ENCODE data around the gene COX14. TPM values are rescaled to one million over a fixed set of nuclear protein-coding genes. Genes with fewer than 3 reads are reported as not detected.
A peak's percentile ranks its signal among the peaks of the same experiment; 100 is the strongest.

Gene COX14
- total and polyA plus RNA-seq, 10 of the 15 experiments (the other 5 are each of a cell fraction or from before 2014, with no cell fraction given): 44.6 to 361 (median 120) TPM

DNA sequence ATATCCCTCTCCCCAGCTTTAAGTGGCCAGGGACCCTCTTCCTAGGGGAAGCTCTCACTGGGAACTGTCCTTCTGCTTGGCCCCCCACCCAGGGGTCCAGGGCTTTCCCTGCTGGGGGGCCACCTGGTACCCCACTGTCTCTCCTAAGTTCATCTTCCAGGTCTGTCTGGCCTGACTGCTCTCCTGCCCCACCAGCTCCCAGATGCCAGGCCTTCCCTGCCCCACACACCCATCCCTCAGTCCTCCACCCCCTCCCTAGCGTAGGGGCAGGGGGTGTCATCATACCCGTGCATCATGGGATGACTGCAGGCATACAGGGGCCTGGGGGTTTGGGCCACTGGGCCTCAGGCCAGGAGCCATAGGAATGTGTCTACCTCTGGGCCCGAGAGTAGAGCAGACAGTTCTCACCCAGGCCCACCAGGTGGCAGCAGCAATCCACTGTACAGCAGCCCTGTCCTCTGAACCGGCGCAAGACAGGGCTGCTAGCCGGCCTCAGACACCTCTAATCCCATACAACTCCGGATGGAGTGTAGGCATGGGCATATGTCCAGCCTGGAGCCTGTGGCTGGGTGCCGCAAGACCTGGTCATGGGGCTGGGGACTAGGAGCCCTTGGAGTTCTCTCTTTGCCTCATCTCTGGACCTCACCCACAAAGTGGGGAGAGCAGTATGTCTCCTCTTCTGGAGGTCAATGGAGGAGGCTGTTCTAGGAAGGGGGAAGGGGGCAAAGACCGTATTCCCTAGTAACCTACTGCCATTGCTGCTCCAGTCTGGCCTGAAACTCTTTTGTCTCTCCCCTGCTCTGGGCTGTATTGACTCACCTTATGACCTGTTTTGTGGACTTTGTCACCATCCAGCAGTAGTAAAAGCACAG lies 36.9 kb upstream of the COX14 start:
- ChIA-PET CTCF (interaction anchor here (0.8 to 5.3 kb wide), 24 partner anchors 9 to 239 kb away, joined by 3 to 50 read pairs (median 4); partner anchors contain the start of genes COX14 and SMARCD1), RAD21 (ENCODE audit: unreplicated experiment) (interaction anchor here (0.8 to 2.9 kb wide), 9 partner anchors 10 to 239 kb away, joined by 3 to 10 read pairs (median 3); partner anchors contain the start of gene SMARCD1), POLR2A (no interaction called here), SMC1A (ENCODE audit: uncharacterized antibody, unreplicated experiment) (interaction anchor here (0.8 to 2.1 kb wide), 6 partner anchors 13 to 257 kb away, joined by 3 to 8 read pairs (median 4); partner anchors contain the start of gene COX14)
- no TSS peak for BruUV-seq (replicated peaks)
- Histone ChIP-seq H3K9ac (ENCODE audit: control insufficient read depth, insufficient read depth, low read length) (no peak overlapping the region), H3K27me3 (replicated peaks in 1 of 2; ENCODE audit: control insufficient read depth in 2 of 2, insufficient read depth in 2 of 2, low read length in 1 of 2) (no peaks in the 10 kb centered on the region; a peak in 1 of 4 replicates), H3K9me3 (replicated peaks; ENCODE audit: control insufficient read depth, insufficient read depth, low read length) (no peaks in the 10 kb centered on the region), H3K36me3 (ENCODE audit: control insufficient read depth in 2 of 2, insufficient read depth in 2 of 2, low read length in 1 of 2) (no peaks in the 10 kb centered on the region), H3K4me3 (no peak overlapping the region), H2AFZ (ENCODE audit: control insufficient read depth, low read depth, low read length) (peak overlapping the region; percentile 55), H4K20me1 (ENCODE audit: control insufficient read depth, insufficient read depth) (no peaks in the 10 kb centered on the region), H3K79me2 (ENCODE audit: control insufficient read depth, insufficient read depth, low read length) (no peaks in the 10 kb centered on the region), H3K4me1 (ENCODE audit: control insufficient read depth, insufficient read depth, low read length) (no peaks in the 10 kb centered on the region; the same call in 1 of the 2 replicates), H3K4me2 (ENCODE audit: control insufficient read depth, insufficient read depth) (no peak overlapping the region), H3K27ac (ENCODE audit: control insufficient read depth, insufficient read depth) (no peak overlapping the region)
- peak; percentile 96 for ATAC-seq
- in situ Hi-C loops (cut with MboI) (no loop called here), intact Hi-C loops (cut with micrococcal nuclease; ENCODE audit: unreplicated experiment) (loop anchor here (1.0 to 10.0 kb wide), 4 partner anchors 100 to 330 kb away; partner anchors contain the start of gene LARP4)
- FAIRE-seq: peak; percentile 90
- WGBS (ENCODE audit: insufficient coverage, insufficient replicate concordance, low lambda C conversion rate, missing lambda C conversion rate): 5% methylated on average over 9 of the region's 9 CpGs
- DNase-seq (ENCODE audit: low read depth, low spot score): peak; percentile 37
- no peak for TF ChIP-seq NRF1 (conservative IDR thresholded peaks at IDR 0.05; ENCODE audit: low read depth, low read length)
- peak; percentile 60; the same call in 1 of the 2 replicates for TF ChIP-seq YY1 (IDR thresholded peaks at IDR 0.05; ENCODE audit: low read depth, low read length)
- TF ChIP-seq, protein P1, sequence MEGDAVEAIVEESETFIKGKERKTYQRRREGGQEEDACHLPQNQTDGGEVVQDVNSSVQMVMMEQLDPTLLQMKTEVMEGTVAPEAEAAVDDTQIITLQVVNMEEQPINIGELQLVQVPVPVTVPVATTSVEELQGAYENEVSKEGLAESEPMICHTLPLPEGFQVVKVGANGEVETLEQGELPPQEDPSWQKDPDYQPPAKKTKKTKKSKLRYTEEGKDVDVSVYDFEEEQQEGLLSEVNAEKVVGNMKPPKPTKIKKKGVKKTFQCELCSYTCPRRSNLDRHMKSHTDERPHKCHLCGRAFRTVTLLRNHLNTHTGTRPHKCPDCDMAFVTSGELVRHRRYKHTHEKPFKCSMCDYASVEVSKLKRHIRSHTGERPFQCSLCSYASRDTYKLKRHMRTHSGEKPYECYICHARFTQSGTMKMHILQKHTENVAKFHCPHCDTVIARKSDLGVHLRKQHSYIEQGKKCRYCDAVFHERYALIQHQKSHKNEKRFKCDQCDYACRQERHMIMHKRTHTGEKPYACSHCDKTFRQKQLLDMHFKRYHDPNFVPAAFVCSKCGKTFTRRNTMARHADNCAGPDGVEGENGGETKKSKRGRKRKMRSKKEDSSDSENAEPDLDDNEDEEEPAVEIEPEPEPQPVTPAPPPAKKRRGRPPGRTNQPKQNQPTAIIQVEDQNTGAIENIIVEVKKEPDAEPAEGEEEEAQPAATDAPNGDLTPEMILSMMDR (IDR thresholded peaks at IDR 0.05 in 2 of 3, conservative IDR thresholded peaks at IDR 0.05 in 1 of 3; ENCODE audit: control insufficient read depth in 2 of 3, extremely low read depth in 1 of 3, insufficient read depth in 1 of 3, low read depth in 3 of 3, low read length in 3 of 3): peak; percentile 91 to 98 (median 95); a peak in 5 of 6 replicates
- TF ChIP-seq ZNF384 (IDR thresholded peaks at IDR 0.05; ENCODE audit: borderline replicate concordance, low read depth, low read length): no peak
- no peak for TF ChIP-seq ZNF622 (IDR thresholded peaks at IDR 0.05)
- 0 out of 2 replicates have a peak, but pooled peaks have one; percentile 36 for TF ChIP-seq NR2F1 (conservative IDR thresholded peaks at IDR 0.05)
- TF ChIP-seq GATAD2B (conservative IDR thresholded peaks at IDR 0.05; ENCODE audit: low read depth): no peak
- no peak for TF ChIP-seq TARDBP (IDR thresholded peaks at IDR 0.05; ENCODE audit: borderline replicate concordance)
- peak; percentile 8 for TF ChIP-seq SIX5 (IDR thresholded peaks at IDR 0.05; ENCODE audit: low read depth, low read length, severe bottlenecking)
- TF ChIP-seq RAD21 (IDR thresholded peaks at IDR 0.05; ENCODE audit: insufficient read depth, low read depth, low read length): peak; percentile 87
- no peak for TF ChIP-seq TAF1 (IDR thresholded peaks at IDR 0.05; ENCODE audit: borderline replicate concordance, low read depth, low read length)
- no peak for TF ChIP-seq DPF2 (IDR thresholded peaks at IDR 0.05)
- 0 out of 2 replicates have a peak, but pooled peaks have one; percentile 47 for TF ChIP-seq HDGF (IDR thresholded peaks at IDR 0.05)
- TF ChIP-seq BCL11A (IDR thresholded peaks at IDR 0.05; ENCODE audit: low read depth, low read length): no peak
- TF ChIP-seq, protein P2, sequence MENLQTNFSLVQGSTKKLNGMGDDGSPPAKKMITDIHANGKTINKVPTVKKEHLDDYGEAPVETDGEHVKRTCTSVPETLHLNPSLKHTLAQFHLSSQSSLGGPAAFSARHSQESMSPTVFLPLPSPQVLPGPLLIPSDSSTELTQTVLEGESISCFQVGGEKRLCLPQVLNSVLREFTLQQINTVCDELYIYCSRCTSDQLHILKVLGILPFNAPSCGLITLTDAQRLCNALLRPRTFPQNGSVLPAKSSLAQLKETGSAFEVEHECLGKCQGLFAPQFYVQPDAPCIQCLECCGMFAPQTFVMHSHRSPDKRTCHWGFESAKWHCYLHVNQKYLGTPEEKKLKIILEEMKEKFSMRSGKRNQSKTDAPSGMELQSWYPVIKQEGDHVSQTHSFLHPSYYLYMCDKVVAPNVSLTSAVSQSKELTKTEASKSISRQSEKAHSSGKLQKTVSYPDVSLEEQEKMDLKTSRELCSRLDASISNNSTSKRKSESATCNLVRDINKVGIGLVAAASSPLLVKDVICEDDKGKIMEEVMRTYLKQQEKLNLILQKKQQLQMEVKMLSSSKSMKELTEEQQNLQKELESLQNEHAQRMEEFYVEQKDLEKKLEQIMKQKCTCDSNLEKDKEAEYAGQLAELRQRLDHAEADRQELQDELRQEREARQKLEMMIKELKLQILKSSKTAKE (IDR thresholded peaks at IDR 0.05; ENCODE audit: low read depth, poor library complexity, severe bottlenecking): no peak
- TF ChIP-seq, protein P3, sequence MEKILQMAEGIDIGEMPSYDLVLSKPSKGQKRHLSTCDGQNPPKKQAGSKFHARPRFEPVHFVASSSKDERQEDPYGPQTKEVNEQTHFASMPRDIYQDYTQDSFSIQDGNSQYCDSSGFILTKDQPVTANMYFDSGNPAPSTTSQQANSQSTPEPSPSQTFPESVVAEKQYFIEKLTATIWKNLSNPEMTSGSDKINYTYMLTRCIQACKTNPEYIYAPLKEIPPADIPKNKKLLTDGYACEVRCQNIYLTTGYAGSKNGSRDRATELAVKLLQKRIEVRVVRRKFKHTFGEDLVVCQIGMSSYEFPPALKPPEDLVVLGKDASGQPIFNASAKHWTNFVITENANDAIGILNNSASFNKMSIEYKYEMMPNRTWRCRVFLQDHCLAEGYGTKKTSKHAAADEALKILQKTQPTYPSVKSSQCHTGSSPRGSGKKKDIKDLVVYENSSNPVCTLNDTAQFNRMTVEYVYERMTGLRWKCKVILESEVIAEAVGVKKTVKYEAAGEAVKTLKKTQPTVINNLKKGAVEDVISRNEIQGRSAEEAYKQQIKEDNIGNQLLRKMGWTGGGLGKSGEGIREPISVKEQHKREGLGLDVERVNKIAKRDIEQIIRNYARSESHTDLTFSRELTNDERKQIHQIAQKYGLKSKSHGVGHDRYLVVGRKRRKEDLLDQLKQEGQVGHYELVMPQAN (conservative IDR thresholded peaks at IDR 0.05): no peak
- TF ChIP-seq KDM1A (IDR thresholded peaks at IDR 0.05; ENCODE audit: borderline replicate concordance): no peak
- no peak for TF ChIP-seq NFIC (IDR thresholded peaks at IDR 0.05; ENCODE audit: low read depth, low read length)
